Stimulated activated CD4-positive, alpha-beta T cell treated with anti-CD3 and anti-CD28 coated beads, Interleukin-1b, Interleukin-23, amount 100 ng/mL, for 24 hours (primary cell): ENCODE measurements around the gene PEX5L.
"Not testable (repeated sequence)": the region's sequence is repeated elsewhere in the genome, so short reads cannot be mapped to it uniquely, and the experiment has no call there.

Experiments
- DNase-seq, 4 experiments: peaks; one replicate each; pipeline ENCODE4 v3.0.0-alpha.2; 2020; ENCODE audit warnings: low read depth in 4 of 4, low spot score in 1 of 4

Gene PEX5L, protein sequence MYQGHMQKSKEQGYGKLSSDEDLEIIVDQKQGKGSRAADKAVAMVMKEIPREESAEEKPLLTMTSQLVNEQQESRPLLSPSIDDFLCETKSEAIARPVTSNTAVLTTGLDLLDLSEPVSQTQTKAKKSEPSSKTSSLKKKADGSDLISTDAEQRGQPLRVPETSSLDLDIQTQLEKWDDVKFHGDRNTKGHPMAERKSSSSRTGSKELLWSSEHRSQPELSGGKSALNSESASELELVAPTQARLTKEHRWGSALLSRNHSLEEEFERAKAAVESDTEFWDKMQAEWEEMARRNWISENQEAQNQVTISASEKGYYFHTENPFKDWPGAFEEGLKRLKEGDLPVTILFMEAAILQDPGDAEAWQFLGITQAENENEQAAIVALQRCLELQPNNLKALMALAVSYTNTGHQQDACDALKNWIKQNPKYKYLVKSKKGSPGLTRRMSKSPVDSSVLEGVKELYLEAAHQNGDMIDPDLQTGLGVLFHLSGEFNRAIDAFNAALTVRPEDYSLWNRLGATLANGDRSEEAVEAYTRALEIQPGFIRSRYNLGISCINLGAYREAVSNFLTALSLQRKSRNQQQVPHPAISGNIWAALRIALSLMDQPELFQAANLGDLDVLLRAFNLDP

DNA sequence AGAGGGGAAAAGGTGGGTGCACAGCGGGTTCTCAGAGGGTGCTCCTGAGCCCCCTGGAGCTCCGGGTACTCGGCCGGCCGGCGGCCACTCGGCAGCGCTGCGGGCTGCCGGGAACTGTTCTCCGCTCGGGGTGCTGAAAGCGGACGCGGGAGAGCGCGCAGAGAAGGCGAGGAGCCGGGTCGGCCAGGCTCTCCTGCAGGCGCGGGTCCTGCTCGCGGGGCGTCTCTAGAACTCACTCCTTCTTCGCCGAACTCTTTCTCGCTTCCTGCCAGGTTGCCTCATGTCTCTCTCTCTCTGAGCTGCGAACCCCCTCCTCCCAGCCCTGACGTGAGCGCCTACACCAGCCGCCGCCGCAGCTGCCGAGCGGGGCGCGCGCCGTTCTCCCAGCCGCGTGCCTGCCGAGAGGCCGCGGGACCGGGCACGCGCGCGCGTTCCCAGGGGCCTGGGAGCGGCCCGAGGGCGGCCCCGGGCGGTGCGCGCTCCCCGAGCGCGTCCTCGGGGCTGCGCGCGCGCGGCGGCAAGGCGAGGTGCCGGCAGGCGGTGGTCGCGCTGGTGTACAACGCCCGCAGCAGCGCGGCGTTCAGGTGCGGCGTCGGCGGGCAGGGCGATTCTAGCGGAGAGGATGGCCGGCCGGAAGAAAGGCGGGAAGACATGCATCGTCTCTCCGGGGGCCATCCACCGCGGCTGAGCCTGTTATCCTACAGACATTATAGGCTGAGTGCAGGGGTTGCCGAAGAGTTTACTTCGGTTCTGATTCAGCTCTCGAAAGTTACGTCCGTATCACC, at the start of gene PEX5L:
Gene PEX5L (minus strand): TSS at position 267 of the 785 bp plus-strand sequence. CDS start 338 bp downstream, outside the sequence.
- DNase-seq: no peak

DNA sequence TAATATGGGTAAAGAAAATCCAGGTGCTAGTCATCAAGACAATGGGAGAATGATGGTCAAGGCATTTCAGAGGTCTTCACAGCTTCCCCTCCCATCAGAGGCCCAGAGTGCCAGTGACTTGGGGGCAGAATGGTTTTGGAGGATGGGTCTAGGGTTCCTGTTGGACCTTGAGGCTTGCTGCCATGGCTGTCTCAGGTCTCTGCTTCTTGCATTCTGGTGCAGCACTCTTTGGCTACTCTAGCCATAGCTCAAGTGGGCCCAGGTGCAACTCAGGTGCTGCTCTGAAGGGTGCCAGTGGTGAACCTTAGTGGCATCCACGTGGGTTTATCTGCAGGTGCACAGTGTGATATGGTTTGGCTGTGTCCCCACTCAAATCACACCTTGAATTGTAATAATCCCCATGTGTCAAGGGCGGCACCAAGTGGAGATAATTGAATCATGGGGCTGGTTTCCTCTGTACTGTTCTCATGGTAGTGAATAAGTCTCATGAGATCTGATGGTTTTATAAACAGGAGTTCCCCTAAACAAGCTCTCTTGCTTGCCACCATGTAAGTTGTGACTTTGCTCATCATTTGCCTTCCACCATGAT, 48.5 kb upstream of the PEX5L start:
- no peak for DNase-seq

DNA sequence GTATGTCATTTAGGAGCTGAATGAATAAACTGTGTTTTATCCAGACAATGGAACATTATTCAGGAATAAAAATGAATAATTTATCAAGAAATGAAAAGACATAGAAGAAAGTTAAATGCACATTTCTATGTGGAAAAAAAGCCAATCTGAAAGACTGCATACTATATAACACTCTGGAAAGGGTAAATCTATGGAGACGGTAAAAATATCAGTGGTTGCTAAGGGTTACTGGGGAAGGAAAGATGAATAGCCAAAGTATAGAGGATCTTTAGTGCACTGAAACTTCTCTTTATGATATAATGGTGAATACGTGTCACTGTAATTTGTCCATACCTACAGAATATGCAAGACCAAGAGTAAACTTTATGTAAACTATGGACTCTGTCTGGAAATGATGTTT, 46.0 kb upstream of the PEX5L start:
- DNase-seq: no peak

DNA sequence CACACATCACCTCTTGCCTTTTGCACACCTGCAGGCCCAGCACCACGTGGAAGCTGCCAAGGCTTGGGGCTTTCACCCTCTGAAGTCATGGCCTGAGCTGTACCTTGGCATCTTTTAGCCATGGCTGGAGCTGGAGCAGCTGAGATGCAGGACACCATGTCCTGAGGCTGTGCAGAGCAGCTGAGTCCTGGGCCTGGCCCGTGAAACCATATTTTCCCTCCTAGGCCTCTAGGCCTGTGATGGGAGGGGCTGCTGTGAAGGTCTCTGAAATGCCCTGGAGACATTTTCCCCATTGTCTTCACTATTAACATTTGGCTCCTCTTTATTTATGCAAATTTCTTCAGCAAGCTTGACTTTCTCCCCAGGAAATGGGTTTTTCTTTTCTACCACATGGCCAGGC, 41.9 kb upstream of the PEX5L start:
- no peak for DNase-seq

DNA sequence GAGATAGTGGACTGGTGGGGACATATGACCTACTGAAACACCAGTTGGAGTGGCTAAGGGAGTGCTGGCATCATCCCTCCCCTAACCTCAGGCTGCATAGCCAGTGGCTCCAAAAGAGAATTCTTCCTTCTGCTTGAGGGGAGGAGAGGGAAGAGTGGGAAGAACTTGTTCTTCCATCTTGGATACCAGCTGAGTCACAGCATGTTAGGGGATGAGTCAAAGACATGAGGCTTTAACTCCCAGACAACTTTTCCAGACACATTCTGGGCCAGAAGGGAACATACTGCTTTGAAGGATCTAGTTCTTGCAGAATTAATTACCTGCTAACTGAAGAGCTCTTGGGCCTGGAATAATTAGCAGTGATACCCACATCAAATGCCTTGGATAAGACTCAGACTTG, 36.8 kb upstream of the PEX5L start:
- DNase-seq: no peak

DNA sequence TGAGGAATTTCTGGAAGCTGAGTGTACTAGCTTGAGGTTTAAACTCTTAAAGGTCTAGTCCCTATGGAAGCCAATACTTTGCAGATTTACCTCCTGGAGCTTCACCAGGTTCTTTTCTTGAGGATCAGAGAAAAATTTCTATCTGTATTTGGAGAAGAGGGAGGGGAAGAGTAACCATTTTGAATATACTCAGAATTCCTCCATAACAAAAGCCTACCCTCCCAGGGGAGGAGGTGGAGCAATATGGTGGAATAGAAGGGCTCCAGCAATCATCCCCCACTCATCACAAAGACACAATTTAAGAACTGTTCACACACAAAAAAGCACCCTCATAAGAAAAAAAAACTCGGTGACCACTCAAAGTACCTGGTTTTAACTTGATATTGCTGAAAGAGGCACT, 36.0 kb upstream of the PEX5L start:
- DNase-seq: no peak

DNA sequence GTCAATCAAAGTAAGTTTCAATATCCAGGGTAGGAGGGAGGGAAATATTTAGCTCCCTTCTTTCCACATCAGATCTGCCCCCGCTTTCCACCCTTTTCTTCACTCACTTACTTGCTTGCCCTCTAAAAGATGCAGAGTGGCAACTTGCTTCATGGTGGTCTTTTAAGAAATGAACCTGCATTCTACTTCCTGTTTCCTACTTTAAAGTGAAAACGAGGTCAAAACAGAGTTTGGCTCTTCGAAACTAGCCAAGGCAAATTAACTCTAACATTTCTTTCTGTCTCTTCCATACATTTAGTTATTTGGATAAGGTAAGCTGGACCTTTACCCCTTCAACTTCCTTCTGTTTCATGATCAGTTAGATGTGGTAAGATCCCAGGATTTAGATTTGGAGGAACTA, 34.2 kb upstream of the PEX5L start:
- no peak for DNase-seq

DNA sequence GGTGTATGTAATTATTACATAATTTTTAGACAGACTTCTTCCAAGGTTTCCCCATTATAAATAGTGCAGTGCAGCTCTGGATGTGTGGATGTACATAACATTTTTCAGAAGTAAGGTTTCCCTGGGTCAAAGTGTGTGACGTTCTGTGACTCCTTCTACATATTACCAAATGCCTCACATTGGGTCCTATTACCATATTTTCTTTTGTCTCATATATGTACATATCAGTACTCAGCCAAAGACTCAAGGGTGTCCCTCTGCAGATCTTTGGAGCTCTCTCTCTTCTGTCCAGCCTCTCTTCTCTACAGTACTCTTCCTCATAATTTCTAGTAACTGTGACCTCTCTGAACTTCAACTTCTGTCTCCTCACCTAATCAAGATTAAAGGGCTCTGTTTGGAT, 31.3 kb upstream of the PEX5L start:
- DNase-seq: no peak

DNA sequence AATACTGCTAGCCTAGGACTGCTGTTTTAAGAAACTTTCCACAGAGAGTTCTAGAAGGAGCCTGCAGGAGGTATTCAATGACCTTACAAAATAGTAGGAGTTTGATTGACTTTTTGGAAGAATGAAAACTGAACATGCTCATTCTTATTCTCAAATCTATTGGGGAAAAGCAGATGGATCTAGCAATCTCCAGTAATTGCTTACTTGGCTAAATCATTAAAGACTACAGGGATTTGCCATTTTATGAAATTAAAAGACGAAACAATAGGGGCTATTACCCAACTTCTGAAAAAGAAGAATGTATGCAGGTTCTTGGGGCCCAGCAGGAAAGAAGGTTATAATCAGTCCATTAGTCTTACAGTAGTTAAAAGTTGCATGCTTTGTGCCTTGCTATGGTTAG, 29.9 kb upstream of the PEX5L start:
- no peak for DNase-seq

DNA sequence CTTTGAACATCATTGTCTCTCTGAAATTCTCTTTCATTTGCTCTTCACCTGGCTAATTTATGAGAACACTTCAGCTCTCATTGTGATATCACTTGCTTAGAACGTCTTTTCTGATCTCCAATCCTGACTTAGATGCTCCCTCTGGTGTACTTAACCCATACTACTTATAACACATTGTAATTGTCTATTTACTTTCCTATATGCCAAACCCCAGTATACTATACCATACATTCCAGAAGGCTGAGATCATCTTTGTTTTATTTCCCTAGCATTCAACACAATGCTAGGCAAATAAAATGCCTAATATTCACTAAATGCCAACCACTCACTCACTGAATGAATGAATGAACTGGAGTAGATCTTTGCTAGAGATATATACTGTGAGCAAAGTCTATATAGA, 27.0 kb upstream of the PEX5L start:
- no peak for DNase-seq

DNA sequence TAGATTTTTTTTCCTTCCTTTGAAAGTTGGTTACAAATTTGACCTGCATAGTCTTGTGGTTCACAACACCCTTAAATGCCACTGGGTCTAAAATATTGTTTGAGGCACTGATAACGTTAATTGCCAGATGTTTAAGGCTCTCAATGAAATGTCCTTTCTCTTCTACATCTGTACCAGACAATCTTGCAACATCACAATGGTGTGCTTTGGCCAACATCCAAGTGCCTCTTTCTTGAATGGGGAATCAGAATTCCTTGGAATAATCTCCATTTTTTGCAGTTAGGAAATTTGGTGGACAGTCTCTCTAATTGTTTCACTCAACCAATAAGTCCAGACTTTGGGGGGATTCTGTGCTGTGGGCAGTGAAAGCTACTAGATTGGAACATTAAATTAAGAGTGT, 26.0 kb upstream of the PEX5L start:
- DNase-seq: no peak

DNA sequence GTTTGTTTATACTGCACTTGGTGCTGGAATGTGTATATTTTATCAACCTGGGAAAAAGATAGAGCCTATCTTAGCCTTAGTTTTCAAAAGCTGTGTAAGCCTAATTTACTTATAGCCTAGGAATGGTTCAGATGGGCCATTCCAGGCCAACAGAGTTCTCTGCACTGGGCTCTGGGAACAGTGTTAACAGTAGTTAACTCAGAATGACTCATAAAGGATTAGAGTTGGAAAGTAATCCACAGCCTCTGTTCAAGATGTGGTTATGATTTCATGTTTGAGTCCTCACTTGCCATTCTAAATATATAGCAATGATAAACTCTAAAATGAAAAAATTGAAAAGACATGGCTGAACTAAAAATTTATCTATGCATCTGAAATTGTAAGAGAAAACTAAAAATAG, 22.6 kb upstream of the PEX5L start:
- DNase-seq: no peak

DNA sequence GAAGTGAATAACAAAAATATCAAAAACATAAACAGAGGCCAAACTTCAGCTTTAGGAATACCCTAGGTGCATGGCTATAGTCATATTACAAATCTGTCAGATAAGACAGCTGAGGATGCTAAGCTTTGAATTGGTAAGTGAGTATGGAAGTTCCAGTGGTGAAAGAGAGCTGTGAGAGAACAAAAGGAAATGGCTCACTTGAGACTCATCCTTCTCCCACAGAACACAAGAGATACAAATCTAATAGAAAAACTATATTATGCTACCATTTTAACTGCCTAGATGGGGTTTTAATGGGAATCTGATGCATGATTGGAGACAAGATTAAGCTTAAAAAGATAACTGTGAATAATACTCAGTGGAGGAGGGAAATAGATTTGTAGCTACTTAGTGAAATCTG, 21.5 kb upstream of the PEX5L start:
- DNase-seq: no peak

DNA sequence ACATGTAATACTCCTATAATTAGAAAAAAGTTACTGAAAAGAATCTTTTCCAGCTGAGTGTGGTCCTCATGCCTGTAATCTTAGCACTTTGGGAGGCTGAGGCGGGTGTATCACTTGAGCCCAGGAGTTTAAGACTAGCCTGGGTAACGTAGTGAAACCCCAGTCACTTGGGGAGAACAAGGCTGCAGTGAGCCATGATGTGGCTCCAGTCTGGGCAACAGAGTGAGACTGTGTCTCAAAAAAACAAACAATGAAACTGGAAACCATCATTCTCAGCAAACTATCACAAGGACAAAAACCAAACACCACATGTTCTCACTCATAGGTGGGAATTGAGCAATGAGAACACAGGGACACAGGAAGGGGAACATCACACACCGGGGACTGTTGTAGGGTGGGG, 18.9 kb upstream of the PEX5L start:
- not testable (repeated sequence) for DNase-seq

DNA sequence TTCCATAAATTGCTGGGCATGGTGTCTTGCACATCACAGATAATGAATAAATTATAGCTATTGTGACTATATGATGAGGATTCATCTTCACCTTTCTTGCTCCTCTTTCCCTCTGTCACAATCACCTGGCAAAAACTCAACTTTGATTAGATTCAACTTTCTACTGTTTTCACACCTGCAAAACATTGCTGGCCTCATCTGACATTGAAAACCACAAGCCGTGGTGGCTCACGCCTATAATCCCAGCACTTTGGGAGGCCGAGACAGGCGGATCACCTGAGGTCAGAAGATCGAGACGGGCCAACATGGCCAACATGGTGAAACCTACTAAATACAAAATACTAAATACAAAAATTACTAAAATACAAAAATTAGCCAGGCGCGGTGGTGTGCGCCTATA, 12.7 kb upstream of the PEX5L start:
- no peak for DNase-seq

DNA sequence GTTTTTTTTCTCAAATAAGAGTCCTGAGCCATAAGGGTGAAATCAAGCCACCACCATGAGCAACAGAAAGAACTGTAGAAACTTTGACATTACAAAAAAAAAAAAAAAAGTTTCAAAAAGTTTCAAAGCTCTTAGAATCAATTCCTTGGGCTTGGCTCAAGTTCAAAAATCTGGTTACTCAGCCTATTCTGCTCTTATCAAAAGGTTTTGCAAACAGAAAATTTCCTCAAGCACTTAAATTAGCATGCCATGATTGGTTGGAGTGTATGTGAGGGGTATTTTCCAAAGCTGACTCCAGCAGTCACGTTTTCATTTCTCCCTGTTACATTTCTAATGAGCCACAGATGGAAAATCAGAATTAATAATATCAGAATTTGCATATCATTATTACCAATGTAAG, 12.1 kb upstream of the PEX5L start:
- DNase-seq: no peak

DNA sequence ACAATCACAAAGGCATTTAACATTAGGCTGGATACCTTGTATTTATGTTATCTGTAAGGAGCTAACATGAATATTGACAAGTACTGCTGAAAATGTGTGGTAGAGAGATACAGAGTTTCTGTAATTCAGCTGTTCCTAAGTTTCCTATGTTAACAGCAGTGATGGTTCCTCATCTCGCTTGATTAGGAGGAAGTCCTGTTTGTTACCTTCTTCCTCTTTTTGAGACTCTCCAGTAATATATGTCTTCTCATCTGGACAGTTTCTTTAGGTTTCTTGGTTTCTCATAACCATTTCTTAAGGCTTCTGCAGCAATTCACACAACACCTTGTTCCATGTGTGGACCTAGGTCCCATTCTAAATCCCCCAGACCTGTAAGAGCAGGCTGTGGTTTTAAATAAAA, 11.4 kb upstream of the PEX5L start:
- DNase-seq: no peak

DNA sequence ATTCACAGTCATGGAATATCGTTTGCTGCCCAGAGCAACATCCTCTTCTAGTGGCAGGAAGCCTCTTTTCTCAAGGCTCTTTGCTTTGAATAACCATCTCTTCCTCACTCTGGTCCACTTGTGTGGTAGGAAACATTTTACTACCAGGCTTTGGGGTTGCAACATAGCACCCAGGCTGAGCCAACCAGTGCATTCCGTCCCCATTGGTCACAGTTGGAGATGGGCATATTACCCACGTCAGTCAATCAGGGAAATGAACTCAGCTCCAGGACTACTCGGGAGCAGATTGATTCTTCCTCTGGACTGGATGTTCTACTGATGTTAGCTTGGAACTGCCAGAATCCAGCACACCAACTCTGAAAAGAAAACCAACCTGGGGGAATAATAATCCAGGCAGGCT, 4.2 kb upstream of the PEX5L start:
- no peak for DNase-seq

DNA sequence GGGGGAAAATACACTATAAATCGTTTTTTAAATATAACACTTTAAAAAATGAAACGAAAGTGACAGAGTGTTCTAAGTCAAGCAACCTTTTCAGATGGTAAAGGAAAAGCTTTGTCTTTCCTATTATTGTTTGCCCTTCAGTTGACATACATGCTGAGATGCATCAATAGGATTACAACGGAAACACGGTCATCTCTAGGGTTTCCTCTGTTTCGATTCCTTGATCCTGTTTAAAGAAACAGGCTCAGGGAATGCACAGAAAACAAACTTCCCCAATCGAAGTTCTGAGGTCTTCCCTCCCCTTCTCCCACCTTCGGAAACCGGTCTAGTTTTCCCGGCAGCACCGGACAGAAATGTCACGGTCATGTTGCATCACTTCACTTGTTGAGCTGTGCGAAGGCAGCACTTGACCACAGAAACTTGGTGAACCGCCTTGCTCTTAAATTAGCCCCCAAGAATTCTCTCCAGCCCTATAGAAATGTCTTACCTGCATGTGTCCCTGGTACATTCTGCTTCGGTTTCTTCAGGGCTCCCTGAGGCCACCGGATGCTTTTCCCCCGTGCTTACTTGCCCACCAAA, 556 bp downstream of the PEX5L start:
- no peak for DNase-seq

DNA sequence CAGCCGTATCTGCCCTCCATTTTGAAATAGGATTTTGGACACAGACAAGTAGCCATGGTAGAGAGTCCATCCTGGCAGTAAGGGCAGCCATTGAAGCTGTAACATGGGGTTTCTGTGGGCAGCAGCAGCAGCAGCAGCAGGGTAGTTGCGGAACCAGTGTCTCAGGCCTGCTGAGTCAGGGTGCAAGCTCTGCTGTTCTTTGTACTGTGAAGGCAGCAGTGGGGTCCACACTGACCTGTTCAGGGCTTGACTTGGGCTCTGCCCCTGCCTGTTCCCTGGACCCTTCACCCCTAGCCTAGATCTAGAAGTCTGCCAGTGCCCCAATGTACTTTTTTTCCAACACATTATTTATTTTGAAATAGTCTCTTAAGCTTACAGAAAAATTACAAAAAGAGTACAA, 9.7 kb downstream of the PEX5L start:
- DNase-seq: no peak

DNA sequence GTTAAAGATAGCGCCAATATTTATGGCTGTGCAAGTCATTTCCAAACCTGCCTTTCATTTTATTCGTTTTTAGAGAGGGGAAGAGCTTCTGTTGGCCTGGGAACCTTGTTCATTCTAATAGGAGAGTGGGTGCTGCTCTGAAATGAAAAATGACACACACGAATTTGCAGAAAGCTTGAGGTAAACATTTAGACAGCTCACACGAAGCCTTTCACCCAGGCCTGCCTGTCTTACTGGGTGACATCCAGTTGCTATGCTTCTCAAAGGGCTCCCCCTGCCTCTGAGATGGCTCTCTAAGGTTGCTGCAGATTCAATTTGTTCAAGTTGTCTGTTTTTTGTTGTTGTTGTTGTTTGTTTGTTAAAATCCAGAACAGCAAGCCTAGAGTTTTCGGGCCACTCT, 18.2 kb downstream of the PEX5L start:
- DNase-seq: no peak
